Ectodermal cell (in vitro differentiated cells): Measurements from ENCODE around the gene SDR42E2.
"Not testable (repeated sequence)": the region's sequence is repeated elsewhere in the genome, so short reads cannot be mapped to it uniquely, and the experiment has no call there.

Source experiments
- H3K27ac ChIP-seq: 2 replicates; pipeline ENCODE4 v1.7.0; 2013; ENCODE audit warnings: mild to moderate bottlenecking, low read depth, low read length; ENCODE audit not compliant: insufficient read depth, poor library complexity, severe bottlenecking
- H3K27me3 ChIP-seq: 2 replicates; pipeline ENCODE4 v1.7.0; 2013; ENCODE audit warnings: mild to moderate bottlenecking, low read length; ENCODE audit not compliant: insufficient read depth, control insufficient read depth, poor library complexity, severe bottlenecking
- H3K36me3 ChIP-seq: one replicate; pipeline ENCODE4 v1.7.0; 2013; ENCODE audit warnings: low read length; ENCODE audit not compliant: control insufficient read depth, insufficient read depth
- H3K4me1 ChIP-seq: one replicate; pipeline ENCODE4 v1.7.0; 2013; ENCODE audit warnings: low read length; ENCODE audit not compliant: control insufficient read depth, insufficient read depth
- H3K4me3 ChIP-seq: 2 replicates; pipeline ENCODE4 v1.7.0; 2013; ENCODE audit warnings: low read depth, low read length, control low read depth; ENCODE audit not compliant: insufficient read depth
- H3K9me3 ChIP-seq: 2 replicates; pipeline ENCODE4 v1.7.0; 2013; ENCODE audit warnings: mild to moderate bottlenecking, low read length, moderate library complexity; ENCODE audit not compliant: control insufficient read depth
- WGBS, 2 experiments: methylation state at CpG; one replicate each; pipeline ENCODE4 v1.1.7; 2013; ENCODE audit warnings: missing lambda C conversion rate in 2 of 2; 5-methylcytosine and 5-hydroxymethylcytosine counted together

Gene SDR42E2

GRCh38 chr16:22161401-22161800, 905 bp upstream of the SDR42E2 start:
- Histone ChIP-seq H3K27me3 (peaks cover 35% of the 10 kb centered on the region), H3K4me1 (no peaks in the 10 kb centered on the region), H3K27ac (no peak overlapping the region), H3K4me3 (no peak overlapping the region), H3K36me3 (no peaks in the 10 kb centered on the region), H3K9me3 (no peaks in the 10 kb centered on the region)

GRCh38 chr16:22162656-22163009, 327 bp downstream of the SDR42E2 start:
- Histone ChIP-seq H3K4me1 (no peaks in the 10 kb centered on the region), H3K27me3 (peaks cover 35% of the 10 kb centered on the region), H3K9me3 (no peaks in the 10 kb centered on the region), H3K4me3 (peak overlapping the region; percentile 31), H3K36me3 (no peaks in the 10 kb centered on the region), H3K27ac (no peak overlapping the region)
- WGBS, 2 experiments, result 45 to 47% methylated on average over 14 of the region's 14 CpGs

DNA sequence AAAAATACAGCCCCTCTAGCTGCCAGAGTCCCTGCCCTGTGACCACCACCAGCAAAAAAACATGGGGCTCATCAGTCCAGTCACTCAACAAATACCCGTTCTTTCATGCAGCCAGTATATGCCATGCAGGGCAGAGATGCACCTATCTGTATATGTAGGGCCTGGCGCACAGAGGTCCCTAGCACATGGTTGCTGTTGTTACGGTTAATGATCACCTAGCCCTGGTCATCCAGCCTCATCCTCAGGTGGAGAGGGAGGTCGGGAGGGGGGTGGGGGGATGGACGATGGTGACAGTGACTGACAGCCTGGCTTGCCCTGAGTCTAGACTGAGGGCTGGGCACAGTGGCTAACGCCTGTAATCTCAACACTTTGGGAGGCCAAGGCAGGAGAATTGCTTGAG, 1.5 kb downstream of the SDR42E2 start:
- Histone ChIP-seq H3K4me1 (no peaks in the 10 kb centered on the region), H3K27ac (no peak overlapping the region), H3K36me3 (no peaks in the 10 kb centered on the region), H3K4me3 (no peak overlapping the region), H3K27me3 (peaks cover 35% of the 10 kb centered on the region), H3K9me3 (no peaks in the 10 kb centered on the region)
- whole genome bisulfite sequencing, 2 experiments, result 87 to 88% methylated on average over 6 of the region's 6 CpGs

DNA sequence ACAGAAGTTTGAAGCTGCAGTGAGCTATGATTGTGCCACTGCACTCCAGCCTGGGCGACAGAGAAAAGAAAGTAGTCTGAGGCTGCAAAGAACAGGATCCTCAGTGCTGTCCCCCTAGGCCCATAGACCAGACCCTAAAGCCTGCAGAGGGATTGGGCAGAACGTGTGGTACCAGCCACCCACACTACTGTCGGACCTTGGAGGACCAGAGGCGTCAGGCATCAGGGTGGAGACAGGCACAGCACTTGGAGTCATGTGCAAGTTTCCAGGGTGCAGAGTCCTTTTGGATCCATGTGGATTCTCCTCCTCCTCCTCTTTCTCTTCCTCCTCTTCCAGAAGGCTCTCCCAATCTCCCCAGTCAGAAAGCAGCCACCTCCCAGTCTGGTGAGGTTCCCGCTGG, 2.2 kb downstream of the SDR42E2 start:
- Histone ChIP-seq H3K36me3 (no peaks in the 10 kb centered on the region), H3K27me3 (peaks cover 35% of the 10 kb centered on the region), H3K4me3 (no peak overlapping the region), H3K27ac (no peak overlapping the region), H3K4me1 (no peaks in the 10 kb centered on the region), H3K9me3 (no peaks in the 10 kb centered on the region)
- WGBS, 2 experiments, result 91 to 92% methylated on average over 5 of the region's 5 CpGs

GRCh38 chr16:22165508-22166285, 3.4 kb downstream of the SDR42E2 start:
- Histone ChIP-seq H3K4me1 (no peaks in the 10 kb centered on the region), H3K4me3 (no peak overlapping the region), H3K27ac (no peak overlapping the region), H3K27me3 (peaks cover 31% of the 10 kb centered on the region), H3K9me3 (no peaks in the 10 kb centered on the region), H3K36me3 (no peaks in the 10 kb centered on the region)
- 94 to 95% methylated on average over 16 of the region's 16 CpGs for WGBS, 2 experiments

- no peak overlapping the region for H3K27ac ChIP-seq
- no peak overlapping the region for H3K4me3 ChIP-seq
- H3K9me3 ChIP-seq, result no peaks in the 10 kb centered on the region
- H3K27me3 ChIP-seq, result no peaks in the 10 kb centered on the region
- WGBS, 2 experiments, result 92 to 93% methylated on average over 6 of the region's 6 CpGs
- no peaks in the 10 kb centered on the region for H3K36me3 ChIP-seq
- H3K4me1 ChIP-seq, result no peaks in the 10 kb centered on the region
Measured at GRCh38 chr16:22171953-22172352, 9.6 kb downstream of the SDR42E2 start.

- H3K4me3 ChIP-seq, H3K4me1 ChIP-seq, H3K27me3 ChIP-seq, H3K9me3 ChIP-seq, H3K27ac ChIP-seq, H3K36me3 ChIP-seq: not testable (repeated sequence)
- 88 to 100% methylated on average over 1 of the region's 1 CpG for WGBS, 2 experiments
Measured at GRCh38 chr16:22172642-22173041, 10.3 kb downstream of the SDR42E2 start.

DNA sequence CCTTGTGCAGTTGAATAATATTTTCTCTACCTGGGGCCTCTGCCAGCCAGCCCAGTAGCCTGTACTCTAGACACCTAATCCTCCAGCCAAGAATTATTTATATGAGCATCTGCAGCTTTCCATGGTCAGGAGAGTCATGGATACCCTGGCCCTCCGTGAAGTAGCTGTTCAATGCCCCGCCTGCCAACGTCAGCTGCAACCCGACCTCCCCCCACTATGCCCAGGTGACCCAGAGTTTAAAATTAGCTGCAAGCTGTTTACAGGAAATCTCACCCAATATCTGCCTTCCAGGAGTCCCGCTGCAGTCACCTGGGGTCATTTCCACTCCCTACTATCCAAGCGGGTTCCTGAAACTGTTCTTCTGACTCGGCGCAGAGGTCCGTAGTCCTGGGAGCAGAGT, 12.3 kb downstream of the SDR42E2 start:
- Histone ChIP-seq H3K9me3 (no peaks in the 10 kb centered on the region), H3K36me3 (no peaks in the 10 kb centered on the region), H3K4me3 (no peak overlapping the region), H3K4me1 (no peaks in the 10 kb centered on the region), H3K27me3 (no peaks in the 10 kb centered on the region), H3K27ac (no peak overlapping the region)
- 87 to 89% methylated on average over 9 of the region's 9 CpGs for WGBS, 2 experiments

DNA sequence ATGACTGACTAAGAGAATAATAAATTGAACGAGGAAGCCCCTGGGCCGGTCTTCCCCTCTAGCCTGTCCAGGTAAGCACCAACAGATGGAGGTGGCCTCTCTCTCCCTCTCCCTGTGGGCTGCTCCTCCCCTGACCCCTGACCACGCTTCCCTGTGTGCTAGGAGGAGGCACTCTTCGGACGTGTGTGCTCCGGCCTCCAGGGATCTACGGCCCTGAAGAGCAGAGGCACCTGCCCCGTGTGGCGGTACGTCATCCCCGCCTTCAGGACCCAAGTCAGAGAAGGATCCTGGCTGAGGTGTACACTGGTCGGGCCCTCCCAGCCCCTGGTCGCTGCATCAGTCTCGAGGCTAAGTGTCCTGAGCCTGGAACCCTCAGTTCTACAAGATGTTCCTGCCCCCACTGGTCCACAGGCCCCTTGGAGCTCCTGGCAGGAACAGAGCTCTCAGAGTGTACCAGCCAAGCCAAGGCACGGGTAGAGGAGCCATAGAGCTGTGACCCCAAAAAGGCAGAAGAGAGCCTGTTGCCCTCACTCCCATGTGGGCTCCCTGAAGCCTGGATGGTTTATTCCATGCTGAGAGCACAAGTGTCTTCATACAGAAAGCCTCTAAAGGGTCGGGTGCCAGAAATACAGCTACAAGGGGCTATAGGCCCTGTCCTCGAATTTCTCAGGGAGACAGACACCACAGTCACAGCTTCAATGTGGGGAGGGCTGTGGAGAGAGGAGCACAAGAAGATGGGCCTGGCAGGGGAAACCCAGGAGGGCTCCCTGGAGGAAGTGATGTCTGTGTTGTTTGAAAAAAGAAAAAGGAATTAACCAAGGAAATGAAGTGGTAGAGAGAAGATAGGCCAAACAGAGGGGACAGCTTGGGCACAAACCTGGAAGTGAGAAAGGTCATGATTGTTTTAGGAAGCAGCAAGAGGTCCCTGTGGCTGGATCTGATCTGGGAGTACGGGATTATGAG, 15.9 kb downstream of the SDR42E2 start:
- Histone ChIP-seq H3K27ac (no peak overlapping the region), H3K36me3 (no peaks in the 10 kb centered on the region), H3K4me3 (no peak overlapping the region), H3K27me3 (no peaks in the 10 kb centered on the region), H3K4me1 (no peaks in the 10 kb centered on the region), H3K9me3 (no peaks in the 10 kb centered on the region)
- WGBS, 2 experiments, result 85 to 86% methylated on average over 18 of the region's 18 CpGs

- Histone ChIP-seq H3K27ac (no peak overlapping the region), H3K4me1 (no peaks in the 10 kb centered on the region), H3K27me3 (no peaks in the 10 kb centered on the region), H3K4me3 (no peak overlapping the region), H3K36me3 (no peaks in the 10 kb centered on the region), H3K9me3 (no peaks in the 10 kb centered on the region)
- WGBS, 2 experiments, result 91% methylated on average over 11 of the region's 11 CpGs
Measured at GRCh38 chr16:22181426-22181825, 19.1 kb downstream of the SDR42E2 start.
